Loucy (cell line): ENCODE results near the gene KLF9.

ENCODE experiments used
- H2AFZ ChIP-seq: fragments of 200-600 bp; sonication (generic); 2 replicates; pipeline ENCODE4 v1.6.0; 2016; ENCODE audit warnings: antibody characterized with exemption, mild to moderate bottlenecking, low read length, moderate library complexity
- H3F3A ChIP-seq: fragments of 200-600 bp; 2 replicates; pipeline ENCODE4 v1.6.0; 2016; ENCODE audit warnings: antibody characterized with exemption, low read depth, mild to moderate bottlenecking
- H3K27me3 ChIP-seq: fragments of 200-600 bp; sonication (generic); 2 replicates; pipeline ENCODE4 v1.6.1; 2014; ENCODE audit warnings: low read length, mild to moderate bottlenecking; ENCODE audit not compliant: insufficient read depth, poor library complexity, severe bottlenecking
- H3K36me3 ChIP-seq: fragments of 200-600 bp; sonication (generic); 2 replicates; pipeline ENCODE4 v1.6.1; 2016; ENCODE audit warnings: low read length; ENCODE audit not compliant: insufficient read depth
- H3K4me1 ChIP-seq: fragments of 200-600 bp; sonication (generic); 2 replicates; pipeline ENCODE4 v1.5.1; 2014; ENCODE audit warnings: low read length, mild to moderate bottlenecking; ENCODE audit not compliant: insufficient read depth, poor library complexity, severe bottlenecking
- H3K4me2 ChIP-seq: fragments of 200-600 bp; sonication (generic); 2 replicates; pipeline ENCODE4 v1.6.0; 2014; ENCODE audit warnings: antibody characterized with exemption, low read length, low read depth, mild to moderate bottlenecking; ENCODE audit not compliant: poor library complexity, severe bottlenecking
- H3K4me3 ChIP-seq: fragments of 200-600 bp; sonication (generic); 2 replicates; pipeline ENCODE4 v1.5.1; 2014; ENCODE audit warnings: low read length, mild to moderate bottlenecking, mixed read lengths; ENCODE audit not compliant: poor library complexity, severe bottlenecking
- H3K79me2 ChIP-seq: fragments of 200-600 bp; sonication (generic); 2 replicates; pipeline ENCODE4 v1.6.1; 2014; ENCODE audit warnings: low read length; ENCODE audit not compliant: insufficient read depth
- H3K9ac ChIP-seq: fragments of 200-600 bp; sonication (generic); 2 replicates; pipeline ENCODE4 v1.6.0; 2014; ENCODE audit warnings: mild to moderate bottlenecking, low read depth, low read length, moderate library complexity; ENCODE audit not compliant: poor library complexity, severe bottlenecking
- H3K9me2 ChIP-seq: fragments of 200-600 bp; sonication (generic); replicated peaks from 2 replicates; pipeline ENCODE4 v1.6.1; 2016; ENCODE audit warnings: low read depth, low read length, mixed read lengths
- H3K9me3 ChIP-seq: fragments of 200-600 bp; sonication (generic); 2 replicates; pipeline ENCODE4 v1.6.1; 2014; ENCODE audit warnings: mild to moderate bottlenecking, antibody characterized with exemption, low read length, low read depth; ENCODE audit not compliant: insufficient read depth
- H4K20me1 ChIP-seq: fragments of 200-600 bp; sonication (generic); 2 replicates; pipeline ENCODE4 v1.6.0; 2014; ENCODE audit warnings: antibody characterized with exemption, low read length, mild to moderate bottlenecking; ENCODE audit not compliant: insufficient read depth, poor library complexity, severe bottlenecking
- EZH2phosphoT487 ChIP-seq: fragments of 200-600 bp; IDR thresholded peaks from 2 replicates; pipeline ENCODE4 v1.6.1; 2018; ENCODE audit warnings: antibody characterized with exemption, mild to moderate bottlenecking, moderate library complexity, borderline replicate concordance
- TF ChIP-seq, protein P1 (sequence below): fragments of 200-600 bp; sonication (generic); conservative IDR thresholded peaks from 2 replicates; pipeline ENCODE4 v1.5.1; 2014; ENCODE audit warnings: mild to moderate bottlenecking, antibody characterized with exemption, low read length

KLF9 gene

DNA sequence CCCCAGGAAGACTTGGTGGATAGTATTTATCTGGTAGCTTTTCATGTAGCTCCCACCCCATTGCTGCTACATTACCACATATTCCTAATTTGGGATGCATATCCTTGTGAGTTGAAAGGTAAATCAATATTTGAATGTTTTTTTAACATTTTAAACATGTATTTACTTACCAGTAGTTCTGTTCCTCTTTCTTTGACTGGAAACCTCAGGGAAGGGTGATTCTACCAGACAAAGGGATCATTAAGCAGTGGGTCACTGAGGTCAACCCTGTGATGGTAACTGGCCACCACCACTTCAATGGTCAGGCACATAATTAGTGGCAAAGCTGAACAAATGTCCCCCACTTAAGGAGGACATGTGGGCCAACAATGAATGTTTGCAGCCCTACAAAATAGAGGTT is 27.2 kb upstream of the KLF9 start:
- TF ChIP-seq, protein P1, sequence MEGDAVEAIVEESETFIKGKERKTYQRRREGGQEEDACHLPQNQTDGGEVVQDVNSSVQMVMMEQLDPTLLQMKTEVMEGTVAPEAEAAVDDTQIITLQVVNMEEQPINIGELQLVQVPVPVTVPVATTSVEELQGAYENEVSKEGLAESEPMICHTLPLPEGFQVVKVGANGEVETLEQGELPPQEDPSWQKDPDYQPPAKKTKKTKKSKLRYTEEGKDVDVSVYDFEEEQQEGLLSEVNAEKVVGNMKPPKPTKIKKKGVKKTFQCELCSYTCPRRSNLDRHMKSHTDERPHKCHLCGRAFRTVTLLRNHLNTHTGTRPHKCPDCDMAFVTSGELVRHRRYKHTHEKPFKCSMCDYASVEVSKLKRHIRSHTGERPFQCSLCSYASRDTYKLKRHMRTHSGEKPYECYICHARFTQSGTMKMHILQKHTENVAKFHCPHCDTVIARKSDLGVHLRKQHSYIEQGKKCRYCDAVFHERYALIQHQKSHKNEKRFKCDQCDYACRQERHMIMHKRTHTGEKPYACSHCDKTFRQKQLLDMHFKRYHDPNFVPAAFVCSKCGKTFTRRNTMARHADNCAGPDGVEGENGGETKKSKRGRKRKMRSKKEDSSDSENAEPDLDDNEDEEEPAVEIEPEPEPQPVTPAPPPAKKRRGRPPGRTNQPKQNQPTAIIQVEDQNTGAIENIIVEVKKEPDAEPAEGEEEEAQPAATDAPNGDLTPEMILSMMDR = no peak
- no peaks in the 10 kb centered on the region for H3K9me2 ChIP-seq
- H4K20me1 ChIP-seq = no peaks in the 10 kb centered on the region
- H3K36me3 ChIP-seq = no peaks in the 10 kb centered on the region
- H3K9me3 ChIP-seq = no peaks in the 10 kb centered on the region
- H3K4me3 ChIP-seq = no peak overlapping the region
- H3K27me3 ChIP-seq = no peaks in the 10 kb centered on the region
- H2AFZ ChIP-seq = no peak overlapping the region
- no peak overlapping the region for H3K9ac ChIP-seq
- peaks cover 7% of the 10 kb centered on the region for H3K4me1 ChIP-seq
- no peaks in the 10 kb centered on the region for H3F3A ChIP-seq
- no peaks in the 10 kb centered on the region for H3K79me2 ChIP-seq
- H3K4me2 ChIP-seq = no peak overlapping the region

DNA sequence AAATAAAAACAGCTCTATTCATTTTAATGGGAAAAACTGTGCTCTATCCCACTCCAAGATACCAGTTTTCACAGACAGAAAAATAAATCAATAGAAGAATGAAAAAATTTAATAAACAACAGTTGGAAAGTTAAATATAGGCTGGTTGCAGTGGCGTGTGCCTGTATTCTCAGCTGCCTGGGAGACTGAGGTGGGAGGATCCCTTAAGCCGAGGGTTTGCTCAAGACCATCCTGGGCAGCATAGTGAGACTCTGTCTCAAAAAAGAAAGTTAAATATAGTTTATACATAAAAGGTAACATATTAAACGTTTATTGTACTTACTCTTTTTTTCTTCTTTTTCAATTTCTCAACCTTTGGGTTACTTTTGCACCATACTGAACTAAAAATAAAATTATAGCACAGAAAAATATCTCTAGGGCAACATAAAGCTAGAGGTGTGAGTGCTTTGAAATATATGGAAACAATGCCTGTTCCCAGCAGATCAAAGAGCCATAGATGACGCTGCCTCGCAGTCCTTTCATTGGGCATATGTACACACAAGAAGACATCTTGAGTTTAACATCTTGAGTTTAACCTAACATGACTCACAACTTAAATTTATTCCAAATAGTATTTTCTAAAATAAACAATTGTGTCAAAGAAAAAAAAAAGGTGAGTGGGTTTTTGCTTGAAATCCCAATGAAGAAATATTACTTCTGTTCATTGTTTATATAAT is 25.7 kb upstream of the KLF9 start:
- Histone ChIP-seq H3K9me3 (no peaks in the 10 kb centered on the region), H3K36me3 (no peaks in the 10 kb centered on the region), H3K4me1 (peaks cover 7% of the 10 kb centered on the region), H4K20me1 (no peaks in the 10 kb centered on the region), H3K79me2 (no peaks in the 10 kb centered on the region), H3K4me2 (no peak overlapping the region), H3K9me2 (no peaks in the 10 kb centered on the region), H3K27me3 (no peaks in the 10 kb centered on the region), H2AFZ (no peak overlapping the region), H3K4me3 (no peak overlapping the region), H3F3A (no peaks in the 10 kb centered on the region), H3K9ac (no peak overlapping the region)
- TF ChIP-seq, protein P1 = no peak
- TF ChIP-seq EZH2phosphoT487 = no peak

DNA sequence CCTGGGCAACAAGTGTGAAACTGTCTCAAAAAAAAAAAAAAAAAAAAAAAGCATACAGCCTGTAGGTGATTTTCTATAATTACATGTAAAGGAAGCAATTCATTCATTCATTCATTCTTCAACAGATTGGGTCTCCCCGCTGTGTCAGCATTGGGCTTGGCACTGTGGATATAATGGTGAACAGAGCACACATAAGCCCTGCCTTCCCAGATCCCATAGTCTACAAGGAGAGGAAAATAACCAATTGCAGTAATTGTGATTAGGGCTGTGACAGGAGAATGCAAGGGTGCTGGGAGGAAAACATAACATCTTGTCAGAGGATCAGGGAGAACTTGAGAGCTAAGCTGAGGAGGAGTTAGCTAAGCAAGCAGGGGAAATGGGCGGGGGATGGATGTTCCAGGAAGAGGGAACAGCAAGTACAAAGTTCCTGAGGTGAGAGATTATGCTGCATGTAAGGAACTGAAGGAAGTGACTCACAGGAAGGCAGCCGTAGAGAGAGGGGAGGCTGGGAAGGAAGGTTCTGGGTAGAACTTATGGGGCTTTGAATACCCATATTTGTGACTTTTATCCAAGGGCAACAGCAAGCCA is 24.0 kb upstream of the KLF9 start:
- no peak for TF ChIP-seq EZH2phosphoT487
- TF ChIP-seq, protein P1 = no peak
- Histone ChIP-seq H3K4me3 (no peak overlapping the region), H3K36me3 (no peaks in the 10 kb centered on the region), H4K20me1 (no peaks in the 10 kb centered on the region), H3K4me2 (peak overlapping the region; percentile 58), H3K27me3 (no peaks in the 10 kb centered on the region), H3K4me1 (peaks cover 7% of the 10 kb centered on the region), H3K9ac (peak overlapping the region; percentile 15), H3F3A (no peaks in the 10 kb centered on the region), H3K79me2 (no peaks in the 10 kb centered on the region), H3K9me3 (no peaks in the 10 kb centered on the region), H2AFZ (peak overlapping the region; percentile 82), H3K9me2 (no peaks in the 10 kb centered on the region)
